Measurements from ENCODE around the gene GSTP1.
"Not testable (repeated sequence)": the region's sequence is repeated elsewhere in the genome, so short reads cannot be mapped to it uniquely, and the experiment has no call there.

GSTP1 gene

DNA sequence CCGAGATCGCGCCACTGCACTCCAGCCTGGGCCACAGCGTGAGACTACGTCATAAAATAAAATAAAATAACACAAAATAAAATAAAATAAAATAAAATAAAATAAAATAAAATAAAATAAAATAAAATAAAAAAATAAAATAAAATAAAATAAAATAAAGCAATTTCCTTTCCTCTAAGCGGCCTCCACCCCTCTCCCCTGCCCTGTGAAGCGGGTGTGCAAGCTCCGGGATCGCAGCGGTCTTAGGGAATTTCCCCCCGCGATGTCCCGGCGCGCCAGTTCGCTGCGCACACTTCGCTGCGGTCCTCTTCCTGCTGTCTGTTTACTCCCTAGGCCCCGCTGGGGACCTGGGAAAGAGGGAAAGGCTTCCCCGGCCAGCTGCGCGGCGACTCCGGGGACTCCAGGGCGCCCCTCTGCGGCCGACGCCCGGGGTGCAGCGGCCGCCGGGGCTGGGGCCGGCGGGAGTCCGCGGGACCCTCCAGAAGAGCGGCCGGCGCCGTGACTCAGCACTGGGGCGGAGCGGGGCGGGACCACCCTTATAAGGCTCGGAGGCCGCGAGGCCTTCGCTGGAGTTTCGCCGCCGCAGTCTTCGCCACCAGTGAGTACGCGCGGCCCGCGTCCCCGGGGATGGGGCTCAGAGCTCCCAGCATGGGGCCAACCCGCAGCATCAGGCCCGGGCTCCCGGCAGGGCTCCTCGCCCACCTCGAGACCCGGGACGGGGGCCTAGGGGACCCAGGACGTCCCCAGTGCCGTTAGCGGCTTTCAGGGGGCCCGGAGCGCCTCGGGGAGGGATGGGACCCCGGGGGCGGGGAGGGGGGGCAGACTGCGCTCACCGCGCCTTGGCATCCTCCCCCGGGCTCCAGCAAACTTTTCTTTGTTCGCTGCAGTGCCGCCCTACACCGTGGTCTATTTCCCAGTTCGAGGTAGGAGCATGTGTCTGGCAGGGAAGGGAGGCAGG, at the start of gene GSTP1:
Gene GSTP1 (plus strand): TSS at position 566 of the 958 bp plus-strand sequence. CDS start 32 bp downstream, at position 598.
- DNase-seq (ENCODE audit: low read depth, low spot score): peak; percentile 97

DNA sequence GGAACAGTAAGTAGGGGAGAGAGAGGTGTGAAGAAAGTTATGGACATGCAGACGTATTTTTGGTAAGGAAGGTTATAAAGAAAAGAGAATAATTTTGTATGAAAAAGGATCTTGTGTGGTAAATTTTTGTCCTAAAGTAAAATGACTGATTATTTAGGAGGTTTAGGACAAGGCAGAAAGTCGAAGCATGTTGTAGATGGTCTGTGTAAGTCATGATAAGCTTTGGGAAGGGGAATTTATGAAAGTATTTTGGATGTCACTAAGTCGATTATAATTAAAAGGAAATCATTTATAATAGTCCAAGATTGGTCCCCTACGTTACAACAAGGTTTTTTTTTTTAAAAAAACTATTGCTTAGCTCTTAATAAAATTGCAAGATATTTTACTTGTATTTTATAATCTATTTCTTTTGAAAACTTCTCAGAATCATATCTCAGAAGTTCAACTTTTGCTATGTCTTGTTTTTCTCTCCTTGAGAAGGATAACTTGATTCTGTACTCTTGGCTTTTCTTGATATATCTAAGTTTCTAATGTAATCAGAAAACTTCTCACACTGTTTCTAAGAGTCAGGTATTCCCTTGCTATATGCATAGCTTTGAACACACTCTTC, 49.4 kb upstream of the GSTP1 start:
- no peak for DNase-seq (ENCODE audit: low read depth, low spot score)

DNA sequence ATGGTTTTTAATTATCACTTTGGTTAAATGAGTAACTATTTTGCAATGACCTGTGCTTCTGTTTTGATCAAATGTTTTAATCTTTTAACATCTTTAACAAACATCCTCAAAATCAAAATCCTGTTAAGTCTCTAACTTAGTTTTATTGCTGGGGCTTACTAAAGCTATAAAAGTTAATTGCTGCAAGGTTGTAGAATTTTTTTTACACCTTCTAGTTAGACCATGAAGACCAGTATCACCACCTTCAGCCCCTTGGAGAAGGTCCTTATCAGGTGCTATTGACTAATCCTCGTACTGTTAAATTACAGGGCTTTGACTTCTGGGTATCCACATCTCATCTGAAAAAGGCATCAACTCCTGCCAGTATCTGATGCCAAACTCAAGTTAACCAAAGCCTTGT, 48.1 kb upstream of the GSTP1 start:
- DNase-seq (ENCODE audit: low read depth, low spot score): no peak

DNA sequence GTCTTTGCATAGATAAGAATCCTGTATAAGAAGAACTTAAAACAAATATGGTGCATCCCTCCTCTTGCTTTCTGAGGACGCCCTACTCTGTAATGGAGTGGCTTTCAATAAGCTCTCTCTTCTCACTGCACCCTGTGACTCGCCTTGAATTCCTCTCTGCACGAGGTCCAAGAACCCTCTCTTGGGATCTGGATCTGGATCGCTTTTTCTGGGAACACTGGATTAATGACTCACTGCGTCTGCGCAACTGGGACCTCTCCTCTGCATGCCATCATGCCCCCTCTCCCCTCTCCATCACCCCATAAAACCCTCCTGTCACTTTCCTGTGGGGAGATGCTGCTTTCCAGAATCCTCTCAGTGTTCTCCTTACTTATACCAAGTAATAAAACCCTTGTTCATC, 45.3 kb upstream of the GSTP1 start:
- DNase-seq (ENCODE audit: low read depth, low spot score): no peak

DNA sequence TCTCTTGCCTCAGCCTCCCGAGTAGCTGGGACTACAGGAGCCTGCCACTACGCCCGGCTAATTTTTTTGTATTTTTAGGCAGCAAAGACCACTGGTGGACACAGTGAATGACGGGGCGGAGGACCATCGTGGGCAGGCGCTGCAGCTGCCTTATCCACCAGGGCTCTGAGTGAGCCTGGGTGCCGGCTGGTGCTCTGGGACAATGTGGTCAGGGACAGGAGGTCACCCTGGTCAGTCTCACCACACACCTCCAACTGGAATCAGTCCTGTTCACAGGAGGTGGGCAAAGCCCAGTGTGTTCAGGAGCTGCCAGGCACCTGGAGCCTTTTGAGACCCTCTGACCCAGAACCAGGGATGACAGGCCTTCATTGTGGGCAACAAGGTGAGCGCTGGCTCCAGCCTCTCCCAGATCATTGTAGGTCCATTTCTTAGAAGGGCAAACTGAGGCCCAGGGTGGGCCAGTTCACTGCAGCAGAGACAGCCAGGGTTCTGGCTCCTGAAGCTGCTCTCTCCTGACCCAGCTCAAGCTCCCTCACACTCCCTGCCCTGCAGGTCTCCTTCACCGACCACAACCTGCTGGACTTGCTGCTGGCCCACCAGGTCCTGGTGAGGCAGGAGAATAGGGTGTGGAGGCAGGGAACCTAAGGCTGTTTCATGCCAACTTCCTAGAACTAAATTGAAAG, 44.6 kb upstream of the GSTP1 start:
- no peak for DNase-seq (ENCODE audit: low read depth, low spot score)

DNA sequence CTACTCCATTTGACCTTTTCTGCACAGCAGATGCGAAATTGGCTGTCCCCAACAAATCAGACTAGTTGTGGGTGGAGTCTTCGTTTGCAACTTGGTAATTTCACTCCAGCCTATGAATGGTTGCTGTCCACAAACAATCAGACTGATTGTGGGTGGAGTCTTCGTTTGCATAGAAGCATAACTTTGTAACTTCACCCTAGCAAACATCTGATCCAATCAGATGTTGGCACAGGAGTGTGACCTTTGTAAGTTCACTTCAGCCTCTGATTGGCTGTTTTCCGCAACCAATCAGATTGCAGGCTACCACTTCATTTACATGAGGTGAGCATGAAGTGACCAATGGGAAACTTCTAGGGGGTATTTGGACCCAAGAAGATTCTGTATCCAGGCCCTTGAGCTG, 44.1 kb upstream of the GSTP1 start:
- no peak for DNase-seq (ENCODE audit: low read depth, low spot score)

DNA sequence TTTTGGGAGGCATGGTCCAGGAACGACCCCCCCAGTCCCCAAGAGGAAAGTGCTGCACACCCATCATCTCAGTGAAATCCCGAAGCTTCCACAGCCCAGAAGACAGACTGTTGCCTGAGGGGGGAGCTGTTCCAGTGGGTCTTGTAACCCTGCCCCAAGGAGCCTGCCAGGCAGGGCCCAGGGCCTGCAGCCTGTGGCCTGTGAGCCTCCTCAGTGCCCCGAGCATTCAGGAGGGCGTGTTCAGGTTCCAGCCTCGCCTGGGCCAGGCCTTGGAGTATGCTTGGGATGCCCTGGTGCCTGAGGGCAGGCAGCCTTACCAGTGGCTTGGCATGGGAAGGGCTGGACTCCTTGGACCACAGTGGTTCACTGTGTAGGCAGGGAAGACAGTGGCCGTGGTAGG, 42.4 kb upstream of the GSTP1 start:
- no peak for DNase-seq (ENCODE audit: low read depth, low spot score)

DNA sequence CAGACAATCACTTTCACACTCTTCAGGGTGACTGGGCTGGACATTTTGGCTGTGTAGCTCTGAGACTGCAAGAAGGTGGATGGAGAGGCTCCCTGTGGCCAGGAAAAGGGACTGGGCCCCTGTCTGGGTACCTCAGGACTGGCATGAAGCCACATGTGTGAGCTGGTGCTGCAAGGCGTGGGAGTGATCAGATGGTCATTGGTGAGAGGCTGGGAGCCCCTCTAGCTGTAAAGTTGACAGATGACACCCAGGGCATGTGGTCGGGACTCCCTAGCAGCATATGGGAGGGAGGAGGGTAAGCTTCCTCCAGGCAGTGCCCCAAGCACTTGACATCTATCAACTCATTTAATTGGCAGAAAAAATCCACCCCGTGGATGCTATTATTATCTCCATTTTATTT, 41.4 kb upstream of the GSTP1 start:
- DNase-seq (ENCODE audit: low read depth, low spot score): no peak

DNA sequence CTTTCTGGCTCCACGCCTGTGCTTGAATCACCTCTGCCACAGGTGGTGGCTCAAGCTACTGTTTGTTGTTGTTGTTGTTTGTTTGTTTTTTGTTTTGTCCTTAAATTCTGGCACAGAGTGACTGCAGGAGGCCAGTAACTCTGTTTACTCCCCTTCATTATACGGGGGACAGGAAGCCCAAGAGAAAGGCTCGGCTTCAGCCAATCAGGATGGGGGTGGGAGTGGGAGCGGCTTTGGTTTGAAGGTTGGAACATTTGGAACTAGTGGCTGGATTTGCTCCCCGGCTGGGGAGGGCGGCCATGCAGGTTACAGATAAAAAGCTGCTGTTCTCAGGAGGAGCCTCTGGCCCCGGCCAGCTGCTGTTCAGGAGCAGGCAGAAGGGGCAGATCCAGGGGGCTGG, 40.6 kb upstream of the GSTP1 start:
- DNase-seq (ENCODE audit: low read depth, low spot score): no peak

DNA sequence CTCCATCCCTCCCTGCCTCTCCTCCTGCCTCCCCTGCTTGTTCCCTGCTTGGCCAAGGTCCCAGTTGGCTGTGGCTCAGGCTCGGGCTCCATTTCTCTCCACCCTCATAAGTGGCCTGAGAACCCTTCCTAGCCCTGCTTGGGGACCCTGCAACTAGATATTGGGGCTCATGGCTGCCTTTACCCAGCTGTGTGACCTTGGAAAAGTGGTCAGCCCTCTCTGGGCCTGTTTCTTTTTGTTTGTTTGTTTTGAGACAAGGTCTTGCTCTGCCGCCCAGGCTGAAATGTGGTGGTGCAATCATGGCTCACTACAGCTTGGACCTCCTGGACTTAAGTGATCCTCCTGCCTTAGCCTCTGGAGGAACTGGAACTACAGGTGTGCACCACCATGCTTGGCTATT, 40.0 kb upstream of the GSTP1 start:
- DNase-seq (ENCODE audit: low read depth, low spot score): no peak

DNA sequence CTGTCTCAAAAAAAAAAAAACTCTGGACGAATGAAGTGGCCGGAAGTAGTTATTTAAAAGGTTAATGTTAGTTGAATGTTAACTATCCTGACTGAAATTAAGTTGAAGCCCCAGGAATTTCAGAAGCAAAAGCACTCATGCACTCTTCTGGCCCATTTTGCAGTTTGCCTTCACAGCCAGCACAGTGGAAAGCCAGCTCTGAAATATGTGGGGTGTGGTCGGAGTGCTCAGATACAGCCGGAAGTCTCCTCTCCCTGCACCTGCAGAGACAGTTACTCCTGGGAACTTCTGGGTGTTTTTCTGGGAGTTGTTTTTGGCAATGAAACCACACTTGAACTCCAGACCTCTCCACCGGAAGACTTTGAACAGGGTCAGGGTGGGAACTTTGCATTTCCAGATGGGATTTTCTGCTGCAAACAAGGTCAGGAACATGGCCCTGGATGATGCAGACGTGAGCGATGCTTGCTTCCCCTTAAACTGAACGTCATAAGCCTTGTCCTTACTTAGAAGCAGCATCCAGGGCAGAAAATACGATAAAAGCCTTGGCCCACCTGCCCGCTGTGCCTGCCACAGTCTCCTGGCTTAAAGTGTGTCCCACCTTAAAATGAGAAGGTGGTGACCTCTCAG, 38.9 kb upstream of the GSTP1 start:
- DNase-seq (ENCODE audit: low read depth, low spot score): no peak

DNA sequence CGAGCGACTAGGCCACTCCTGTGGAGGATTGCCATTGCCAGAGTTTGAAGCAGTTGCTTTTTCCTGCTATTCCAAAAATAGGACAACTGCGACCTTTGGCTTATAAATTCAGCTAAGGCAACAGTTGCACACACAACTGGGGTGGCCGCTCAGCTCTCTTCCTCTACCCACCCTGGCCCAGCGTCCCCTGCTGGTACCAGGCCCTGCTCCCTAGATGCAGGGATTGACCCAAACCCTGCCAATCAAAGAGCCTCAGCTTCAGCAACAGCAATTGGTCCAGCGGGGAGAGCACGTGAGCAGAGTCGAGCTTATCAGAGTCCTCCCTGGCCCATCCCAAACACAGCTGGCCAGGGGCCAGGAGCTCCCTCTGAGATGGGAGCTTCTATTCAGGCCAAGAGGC, 38.3 kb upstream of the GSTP1 start:
- DNase-seq (ENCODE audit: low read depth, low spot score): peak; percentile 17

DNA sequence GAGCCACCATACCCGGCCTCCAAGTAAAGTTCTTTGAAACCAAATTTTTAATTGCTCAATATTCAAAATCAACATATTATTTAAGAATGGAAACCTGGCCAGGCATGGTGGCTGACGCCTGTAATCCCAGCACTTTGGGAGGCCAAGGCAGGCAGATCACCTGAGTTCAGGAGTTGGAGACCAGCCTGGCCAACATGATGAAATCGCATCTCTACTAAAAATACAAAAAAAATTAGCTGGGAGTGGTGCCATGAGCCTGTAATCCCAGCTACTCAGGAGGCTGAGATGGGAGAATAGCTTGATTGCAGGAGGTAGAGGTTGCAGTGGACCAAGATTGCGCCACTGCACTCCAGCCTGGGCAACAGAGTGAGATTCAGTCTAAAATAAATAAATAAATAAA, 35.5 kb upstream of the GSTP1 start:
- not testable (repeated sequence) for DNase-seq (ENCODE audit: low read depth, low spot score)

DNA sequence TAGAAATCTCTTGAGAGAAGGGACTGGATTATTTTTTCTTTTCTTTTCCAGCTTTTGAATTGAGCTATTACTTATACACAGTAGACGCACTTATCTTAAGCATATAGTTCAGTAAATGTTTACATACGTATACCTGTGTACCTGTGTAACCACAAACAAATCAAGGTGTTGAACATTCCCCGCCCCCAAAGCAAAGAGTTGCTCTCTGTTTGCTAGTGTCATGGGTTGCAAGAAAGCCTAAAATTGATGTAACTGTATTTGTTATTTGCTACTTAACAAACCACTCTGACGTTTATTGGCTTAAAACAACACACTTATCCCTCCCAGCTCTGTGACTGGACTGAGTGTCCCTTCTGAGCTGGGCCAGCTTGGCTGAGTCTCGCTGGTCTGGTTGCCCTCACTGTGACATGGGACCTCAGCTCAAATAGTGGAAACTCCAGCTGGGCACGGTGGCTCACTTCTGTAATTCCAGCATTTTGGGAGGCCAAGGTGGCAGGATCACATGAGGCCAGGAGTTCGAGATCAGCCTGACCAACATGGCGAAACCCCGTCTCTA, 35.0 kb upstream of the GSTP1 start:
- no peak for DNase-seq (ENCODE audit: low read depth, low spot score)

DNA sequence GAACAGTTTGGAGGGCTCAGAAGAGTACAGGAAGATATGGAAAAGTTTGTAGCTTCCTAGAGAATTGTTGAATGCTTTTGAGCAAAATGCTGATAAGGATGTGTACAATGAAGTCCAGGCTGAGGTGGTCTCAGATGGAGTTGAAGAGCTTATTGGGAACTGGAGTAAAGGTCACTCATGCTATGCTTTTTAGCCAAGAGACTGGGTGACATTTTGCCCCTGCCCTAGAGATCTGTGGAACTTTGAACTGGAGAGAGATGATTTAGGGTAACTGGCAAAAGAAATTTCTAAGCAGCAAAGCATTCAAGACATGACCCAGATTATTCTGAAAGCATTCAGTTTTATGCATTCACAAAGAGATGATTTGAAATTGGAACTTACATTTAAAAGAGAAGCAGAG, 32.5 kb upstream of the GSTP1 start:
- DNase-seq (ENCODE audit: low read depth, low spot score): no peak

DNA sequence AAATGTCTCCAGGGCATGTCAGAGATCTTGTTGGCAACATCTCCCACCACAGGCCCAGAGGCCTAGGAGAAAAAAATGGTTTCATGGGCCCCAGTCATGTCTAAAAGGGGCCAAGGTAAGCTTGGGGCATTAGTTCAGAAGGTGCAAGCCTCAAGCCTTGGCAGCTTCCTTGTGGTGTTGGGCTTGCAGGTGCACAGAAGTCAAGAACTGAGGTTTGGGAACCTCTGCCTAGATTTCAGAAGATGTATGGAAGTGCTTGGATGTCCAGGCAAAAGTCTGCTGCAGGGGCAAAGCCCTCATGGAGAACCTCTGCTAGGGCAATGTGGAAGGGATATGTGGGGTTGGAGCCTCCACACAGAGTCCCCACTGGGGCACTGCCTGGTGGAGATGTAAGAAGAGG, 31.9 kb upstream of the GSTP1 start:
- not testable (repeated sequence) for DNase-seq (ENCODE audit: low read depth, low spot score)

DNA sequence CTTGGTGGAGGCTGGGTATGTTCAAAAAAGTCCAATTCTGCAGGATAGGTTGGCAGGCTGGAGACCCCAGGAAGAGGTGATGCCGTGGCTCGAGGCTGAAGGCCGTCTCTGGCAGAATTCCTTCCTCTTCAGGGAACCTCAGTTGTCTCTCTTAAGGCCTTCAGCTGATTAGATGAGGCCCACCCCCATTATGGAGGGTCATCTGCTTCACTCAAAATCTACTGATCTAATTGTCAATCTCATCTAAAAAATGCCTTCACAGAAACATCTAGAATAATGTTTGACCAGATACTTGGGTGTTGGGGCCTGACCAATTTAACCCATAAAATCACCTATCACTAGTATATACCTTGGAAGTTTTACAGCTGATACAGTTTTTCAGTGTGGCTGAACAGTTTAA, 27.4 kb upstream of the GSTP1 start:
- DNase-seq (ENCODE audit: low read depth, low spot score): no peak

DNA sequence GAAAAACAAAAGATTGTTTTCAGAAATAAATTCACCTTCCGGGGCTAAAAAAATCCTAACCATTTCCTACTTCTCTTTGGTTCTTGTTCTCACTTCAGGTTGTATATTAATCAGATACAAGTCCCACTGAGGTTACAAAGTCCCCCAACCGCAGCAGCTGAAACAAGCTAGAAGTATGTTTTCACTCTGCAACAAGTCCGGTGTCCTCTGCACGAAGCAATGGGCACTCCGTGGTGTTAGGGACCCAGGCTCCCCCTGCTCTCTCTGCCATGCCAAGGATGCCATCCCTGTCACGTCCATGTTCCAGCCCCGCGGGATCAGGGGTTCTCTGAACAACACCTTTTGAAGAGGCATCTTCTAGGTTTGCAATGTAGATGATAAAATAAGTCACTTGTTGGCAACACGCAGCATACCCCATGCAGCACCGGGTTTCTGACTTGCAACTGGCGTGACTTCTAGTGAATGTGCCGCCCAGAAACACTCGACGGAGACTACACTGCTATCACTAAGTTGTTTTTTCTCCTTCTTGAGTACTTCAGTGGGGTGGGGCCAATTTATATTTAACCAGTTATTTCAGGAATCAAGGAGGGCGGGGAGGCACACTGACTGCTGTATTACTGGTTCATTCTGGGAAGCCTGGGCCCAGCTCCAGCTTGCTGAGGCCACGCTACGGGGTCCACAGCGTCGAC, 25.4 kb upstream of the GSTP1 start:
- DNase-seq (ENCODE audit: low read depth, low spot score): no peak

DNA sequence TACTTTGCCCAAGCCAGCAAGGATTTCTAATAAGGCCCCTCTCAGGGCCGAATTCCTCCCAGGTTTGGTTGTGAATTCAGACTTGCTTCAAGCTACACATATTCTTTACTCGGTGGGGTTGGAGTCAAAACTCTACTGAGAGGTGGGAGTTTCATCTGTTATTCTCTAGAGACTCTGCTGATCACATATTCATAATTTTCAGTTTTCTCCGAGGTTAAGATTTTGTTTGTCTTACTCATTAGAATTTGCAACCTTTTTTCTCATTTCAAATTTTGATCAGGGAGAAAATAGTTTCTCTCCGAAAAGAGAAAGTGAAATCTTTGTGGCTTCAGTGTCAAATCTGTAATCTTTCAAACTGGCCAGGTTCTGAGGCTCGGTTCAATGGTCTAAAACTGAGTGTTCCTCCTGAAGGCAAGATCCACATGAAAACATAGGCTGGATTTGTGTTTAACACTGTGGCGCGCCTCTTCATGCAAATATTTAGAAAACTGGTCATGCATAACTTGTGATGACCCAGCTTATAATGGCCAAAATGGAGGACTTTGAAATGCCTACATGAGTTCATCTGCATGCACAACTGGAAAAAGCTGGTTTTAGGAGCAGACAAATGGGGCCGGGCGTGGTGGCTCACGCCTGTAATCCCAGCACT, 21.5 kb upstream of the GSTP1 start:
- DNase-seq (ENCODE audit: low read depth, low spot score): no peak

DNA sequence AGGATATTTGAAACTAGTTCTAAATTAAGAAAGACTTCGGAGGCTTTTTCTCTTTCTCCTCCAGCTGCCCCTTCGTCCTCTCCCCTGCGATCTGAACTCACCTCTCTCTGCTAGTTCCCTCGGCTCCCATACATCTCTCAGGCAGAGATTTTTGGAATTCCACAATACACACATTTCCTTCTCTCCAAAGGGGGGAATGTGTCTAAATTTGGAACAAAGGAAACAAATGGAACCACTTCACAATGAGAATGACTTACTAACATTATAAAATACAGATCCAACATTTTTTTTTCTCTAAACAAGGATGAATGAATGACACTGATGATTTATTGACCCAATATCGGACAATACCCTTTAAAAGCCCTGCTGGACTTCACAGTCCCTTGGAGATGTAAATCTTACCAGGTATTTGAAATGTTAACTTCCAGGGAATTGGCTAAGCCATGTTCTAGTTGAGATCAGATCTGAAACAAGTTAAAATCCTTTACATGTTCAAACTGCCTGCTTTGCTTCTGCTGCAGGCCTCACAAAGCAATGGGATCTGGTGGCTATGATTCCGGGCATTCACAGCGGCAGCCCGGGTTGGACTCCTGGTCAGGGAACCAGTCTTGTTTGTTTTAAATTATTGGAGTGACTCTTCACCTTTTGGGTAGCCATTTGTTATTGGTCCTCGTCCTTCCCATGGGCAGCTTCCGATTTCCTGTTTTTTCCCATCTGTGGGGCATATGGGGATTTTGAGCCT, 20.5 kb upstream of the GSTP1 start:
- DNase-seq (ENCODE audit: low read depth, low spot score): peak; percentile 9

Data from ELF-1 (cell line).